Testis (tissue), 2 donors: ENCODE results near the gene SRBD1.

ENCODE experiments used
- CTCF ChIP-seq, 3 experiments: fragments of 450-650 bp in 2 of 3; fragments of 200-600 bp in 1 of 3; sonication (generic) in 1 of 3; IDR thresholded peaks; one replicate each; pipeline ENCODE4 v1.5.1; 2016 to 2019; ENCODE audit warnings: antibody characterized with exemption in 3 of 3, mild to moderate bottlenecking in 2 of 3, moderate library complexity in 1 of 3
- POLR2A ChIP-seq: fragments of 450-650 bp; IDR thresholded peaks from one replicate; pipeline ENCODE4 v1.6.1; 2017; ENCODE audit warnings: antibody characterized with exemption, mild to moderate bottlenecking, moderate library complexity

- TF ChIP-seq CTCF (IDR thresholded peaks at IDR 0.05) (no peak), POLR2A (no peak)
Measured at GRCh38 chr2:45339253-45339652, 271.8 kb downstream of the SRBD1 start.
